H54 (cell line): Measurements from ENCODE around the gene TTC28.

Experiments
- DNase-seq: peaks from one replicate; pipeline ENCODE4 v3.0.0; 2011; ENCODE audit warnings: low spot score, mixed read lengths; ENCODE audit not compliant: insufficient read length
- FAIRE-seq: peaks from 3 replicates; lab custom pipeline; 2011; peaks lifted over from hg19 to GRCh38; lab: Jason Lieb, UNC
- POLR2A ChIP-seq: IDR thresholded peaks from 2 replicates; pipeline ENCODE4 v1.6.1; 2011; ENCODE audit warnings: low read depth, mild to moderate bottlenecking, low read length

The TTC28 gene

GRCh38 chr22:28132466-28132865 is 547.2 kb downstream of the TTC28 start:
- no peak for TF ChIP-seq POLR2A
- DNase-seq (no peak), FAIRE-seq (no peak)

GRCh38 chr22:28129319-28129962 is 550.2 kb downstream of the TTC28 start:
- TF ChIP-seq POLR2A: no peak
- DNase-seq (no peak), FAIRE-seq (no peak)

- no peak for TF ChIP-seq POLR2A
- DNase-seq (no peak), FAIRE-seq (no peak)
These were observed 550.8 kb downstream of the TTC28 start for GRCh38 chr22:28128827-28129226.

- no peak for FAIRE-seq
- no peak for TF ChIP-seq POLR2A
- no peak for DNase-seq
These were observed 553.8 kb downstream of the TTC28 start for GRCh38 chr22:28125799-28126198.

GRCh38 chr22:28123989-28124766 is 555.5 kb downstream of the TTC28 start:
- DNase-seq: no peak
- no peak for TF ChIP-seq POLR2A
- FAIRE-seq: no peak

GRCh38 chr22:28120691-28121592 is 558.7 kb downstream of the TTC28 start:
- DNase-seq: no peak
- no peak for TF ChIP-seq POLR2A
- no peak for FAIRE-seq

- FAIRE-seq (no peak), DNase-seq (no peak)
- no peak for TF ChIP-seq POLR2A
These were observed 560.5 kb downstream of the TTC28 start for GRCh38 chr22:28118957-28119631.

GRCh38 chr22:28116219-28116673 is 563.4 kb downstream of the TTC28 start:
- no peak for TF ChIP-seq POLR2A
- FAIRE-seq: peak; percentile 84
- no peak for DNase-seq

- DNase-seq (no peak), FAIRE-seq (no peak)
- TF ChIP-seq POLR2A: no peak
These were observed 564.2 kb downstream of the TTC28 start for GRCh38 chr22:28115426-28115825.

- DNase-seq (no peak), FAIRE-seq (no peak)
- no peak for TF ChIP-seq POLR2A
These were observed 567.0 kb downstream of the TTC28 start for GRCh38 chr22:28112548-28113043.

- FAIRE-seq (no peak), DNase-seq (no peak)
- no peak for TF ChIP-seq POLR2A
These were observed 567.5 kb downstream of the TTC28 start for GRCh38 chr22:28112190-28112544.

- no peak for DNase-seq
- no peak for TF ChIP-seq POLR2A
- FAIRE-seq: no peak
These were observed 568.0 kb downstream of the TTC28 start for GRCh38 chr22:28111501-28112189.

- DNase-seq: no peak
- no peak for TF ChIP-seq POLR2A
- no peak for FAIRE-seq
These were observed 570.8 kb downstream of the TTC28 start for GRCh38 chr22:28108851-28109250.
